Sigmoid colon (tissue), 7 donors: ENCODE measurements around the gene GSTO2. TPM values are rescaled to one million over a fixed set of nuclear protein-coding genes. Genes with fewer than 3 reads are reported as not detected.

Source experiments
- DNase-seq: peaks from one replicate; pipeline ENCODE4 v3.0.0-alpha.2; 2019
- H3K27ac ChIP-seq, 4 donors: fragments of 200-600 bp; sonication (generic); one replicate each; pipeline ENCODE4 v1.5.1; 2016 to 2019; ENCODE audit warnings: mild to moderate bottlenecking in 1 of 4
- H3K27me3 ChIP-seq, 3 donors: fragments of 200-600 bp; sonication (generic); one replicate each; pipeline ENCODE4 v1.5.1; 2019; ENCODE audit warnings: mild to moderate bottlenecking in 1 of 3
- H3K36me3 ChIP-seq, 4 donors: fragments of 200-600 bp; sonication (generic); one replicate each; pipeline ENCODE4 v1.5.1; 2016 to 2019
- H3K4me1 ChIP-seq, 4 donors: fragments of 200-600 bp; sonication (generic); one replicate each; pipeline ENCODE4 v1.5.1; 2017 to 2019
- H3K4me3 ChIP-seq, 4 donors: fragments of 200-600 bp; sonication (generic); one replicate each; pipeline ENCODE4 v1.5.1; 2017 to 2019; ENCODE audit warnings: mild to moderate bottlenecking in 2 of 4, moderate library complexity in 1 of 4
- H3K9me3 ChIP-seq, 4 donors: fragments of 200-600 bp in 3 of 4; sonication (generic) in 3 of 4; one replicate each; pipeline versions ENCODE4 v1.5.1 to v1.6.1; 2013 to 2019
- EP300 ChIP-seq, 4 donors: sonication (generic); formaldehyde crosslinking; IDR thresholded peaks; one replicate each; pipeline ENCODE4 v1.6.1; 2017; ENCODE audit warnings: antibody characterized with exemption in 4 of 4
- POLR2A ChIP-seq, 2 donors: fragments of 450-650 bp; IDR thresholded peaks; one replicate each; pipeline ENCODE4 v1.6.1; 2016; ENCODE audit warnings: antibody characterized with exemption in 2 of 2, mild to moderate bottlenecking in 2 of 2, moderate library complexity in 2 of 2
- POLR2AphosphoS5 ChIP-seq, 4 donors: sonication (generic); formaldehyde crosslinking; IDR thresholded peaks; one replicate each; pipeline ENCODE4 v1.6.1; 2017; ENCODE audit warnings: antibody characterized with exemption in 4 of 4
- WGBS, 2 donors: extraction: QIAGEN DNeasy Blood & Tissue Kit; methylation state at CpG; one replicate each; pipeline ENCODE4 v1.1.7; 2013; 5-methylcytosine and 5-hydroxymethylcytosine counted together
- intact Hi-C: fragments of 100-400 bp; cut with DNase I; formaldehyde crosslinking; loops from one replicate; pipeline ENCODE4 v1.15.1; 2023
- polyA plus RNA-seq, 3 donors: library from polyadenylated mRNA; stranded (reverse); fragments of 200-250 nt; gene quantifications; one replicate each; pipeline ENCODE4 v1.2.3, GENCODE V29; 2013
- total RNA-seq, 4 donors: library from RNA; depleted of rRNA; stranded (reverse); fragments of >200 nt; gene quantifications; one replicate each; pipeline ENCODE4 v1.1.0, GENCODE V29; 2016
- TF ChIP-seq, protein P1 (sequence below), 4 experiments: fragments of 450-650 bp in 3 of 4; fragments of 200-600 bp in 1 of 4; IDR thresholded peaks; one replicate each; pipeline ENCODE4 v1.5.1; 2016 to 2019; ENCODE audit warnings: antibody characterized with exemption in 4 of 4, mild to moderate bottlenecking in 3 of 4, moderate library complexity in 2 of 4
- donor health status: healthy with polysubstance abuse.
- donor health status: Bipolar disorder and iron deficiency.
- donor health status: healthy.

GSTO2 gene
- total and polyA plus RNA-seq, 7 donors: 0.68 to 13.2 (median 2.1) TPM

DNA sequence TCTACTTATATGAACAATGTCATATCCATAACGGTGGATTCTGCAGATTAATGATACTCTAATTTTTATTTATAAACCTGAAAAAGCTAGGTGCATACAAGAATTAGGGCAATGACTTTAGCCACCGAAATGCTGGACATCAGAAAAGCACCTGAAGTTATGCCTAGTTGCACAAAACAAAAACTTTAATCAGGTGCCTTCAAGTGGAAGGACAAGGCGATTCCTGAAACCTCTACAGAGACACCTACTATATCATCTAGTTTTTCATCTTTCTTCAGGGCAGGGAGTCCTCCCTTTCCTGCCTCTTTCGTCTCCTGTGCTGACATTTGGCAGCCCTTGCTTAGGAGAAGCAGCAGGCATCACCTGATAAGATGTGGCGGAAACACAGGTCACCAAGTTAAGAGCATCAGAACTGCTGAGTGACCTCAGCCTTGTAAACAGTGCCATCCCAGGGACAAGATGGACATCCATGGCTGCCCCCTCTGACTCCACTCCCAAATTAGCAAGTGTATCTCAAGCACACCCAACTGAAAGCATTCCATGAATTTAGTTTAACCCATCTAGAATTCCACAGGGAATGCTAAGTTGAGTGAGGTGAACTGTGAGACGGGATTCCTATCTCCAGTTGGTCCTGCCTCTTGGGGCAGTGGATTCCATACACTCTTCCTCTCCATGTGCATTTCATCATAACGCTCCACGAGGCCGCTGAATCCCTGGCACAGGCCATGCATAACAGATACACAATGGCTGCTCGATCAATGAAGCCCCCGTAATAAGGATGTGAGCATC lies 63.5 kb downstream of the GSTO2 start:
- H3K4me1 ChIP-seq: peaks cover 0 to 100% (median 96%) of the 10 kb centered on the region in 4 donors
- no peaks in the 10 kb centered on the region for H3K36me3 ChIP-seq

DNA sequence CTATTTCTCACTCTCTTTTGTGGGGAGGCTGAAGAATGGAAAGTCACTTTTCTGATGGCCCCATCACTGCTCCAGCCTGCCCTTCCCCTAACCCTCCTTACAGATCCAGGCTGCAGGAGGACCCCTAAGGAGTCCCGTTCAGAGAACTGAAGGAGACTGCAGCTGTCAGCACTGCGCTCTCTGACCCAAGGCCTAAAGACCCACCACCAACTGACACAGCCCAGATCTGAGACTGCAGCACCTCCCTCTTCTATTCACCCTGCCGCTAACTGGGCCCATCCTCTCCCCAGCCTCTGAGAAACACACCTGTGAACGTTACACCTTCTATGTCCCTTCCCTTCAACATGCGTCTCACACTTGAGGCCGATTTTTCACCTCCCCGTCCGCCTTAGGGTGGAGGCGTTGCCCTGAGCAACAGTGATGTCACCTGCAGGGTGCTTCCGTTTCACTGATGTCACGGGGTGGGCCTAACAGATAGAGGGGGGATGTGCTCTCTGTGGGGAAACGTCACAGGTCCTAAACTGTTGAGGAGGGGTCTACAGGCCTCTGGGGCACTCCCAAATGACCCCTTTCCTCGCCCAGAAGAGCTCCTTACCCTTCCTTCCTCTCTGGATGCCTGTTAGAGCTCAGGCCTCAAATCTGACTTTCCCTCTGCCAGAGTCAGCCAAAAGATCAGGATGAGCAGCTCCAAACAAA lies 64.2 kb downstream of the GSTO2 start:
- Histone ChIP-seq H3K4me1 (peaks cover 0 to 93% (median 89%) of the 10 kb centered on the region in 4 donors), H3K9me3 (no peaks in the 10 kb centered on the region), H3K27ac (peak overlapping the region; percentile 78 to 99 (median 96)), H3K27me3 (no peaks in the 10 kb centered on the region), H3K4me3 (no peak overlapping the region), H3K36me3 (no peaks in the 10 kb centered on the region)
- intact Hi-C loops: loop anchor here (10.0 kb wide), 1 partner anchor 448 kb away; no protein-coding TSS in a partner anchor
- DNase-seq: peak; percentile 73
- 81 to 88% methylated on average over 13 of the region's 13 CpGs for WGBS, 2 donors
- TF ChIP-seq EP300 (IDR thresholded peaks at IDR 0.05): no peak
- TF ChIP-seq POLR2A (IDR thresholded peaks at IDR 0.05): no peak
- TF ChIP-seq, protein P1, sequence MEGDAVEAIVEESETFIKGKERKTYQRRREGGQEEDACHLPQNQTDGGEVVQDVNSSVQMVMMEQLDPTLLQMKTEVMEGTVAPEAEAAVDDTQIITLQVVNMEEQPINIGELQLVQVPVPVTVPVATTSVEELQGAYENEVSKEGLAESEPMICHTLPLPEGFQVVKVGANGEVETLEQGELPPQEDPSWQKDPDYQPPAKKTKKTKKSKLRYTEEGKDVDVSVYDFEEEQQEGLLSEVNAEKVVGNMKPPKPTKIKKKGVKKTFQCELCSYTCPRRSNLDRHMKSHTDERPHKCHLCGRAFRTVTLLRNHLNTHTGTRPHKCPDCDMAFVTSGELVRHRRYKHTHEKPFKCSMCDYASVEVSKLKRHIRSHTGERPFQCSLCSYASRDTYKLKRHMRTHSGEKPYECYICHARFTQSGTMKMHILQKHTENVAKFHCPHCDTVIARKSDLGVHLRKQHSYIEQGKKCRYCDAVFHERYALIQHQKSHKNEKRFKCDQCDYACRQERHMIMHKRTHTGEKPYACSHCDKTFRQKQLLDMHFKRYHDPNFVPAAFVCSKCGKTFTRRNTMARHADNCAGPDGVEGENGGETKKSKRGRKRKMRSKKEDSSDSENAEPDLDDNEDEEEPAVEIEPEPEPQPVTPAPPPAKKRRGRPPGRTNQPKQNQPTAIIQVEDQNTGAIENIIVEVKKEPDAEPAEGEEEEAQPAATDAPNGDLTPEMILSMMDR (IDR thresholded peaks at IDR 0.05): no peak
- TF ChIP-seq POLR2AphosphoS5 (IDR thresholded peaks at IDR 0.05): no peak

More for the DNA sequence above, 63.5 kb downstream of the GSTO2 start:
- 88 to 90% methylated on average over 11 of the region's 11 CpGs for WGBS, 2 donors
- H3K4me3 ChIP-seq: no peak overlapping the region
- no peaks in the 10 kb centered on the region for H3K27me3 ChIP-seq
- H3K9me3 ChIP-seq: no peaks in the 10 kb centered on the region
- peak; percentile 50 for DNase-seq
- peak overlapping the region; percentile 78 to 99 (median 96) for H3K27ac ChIP-seq
- intact Hi-C loops: loop anchor here (10.0 kb wide), 1 partner anchor 448 kb away; no protein-coding TSS in a partner anchor
- TF ChIP-seq, protein P1 (IDR thresholded peaks at IDR 0.05): no peak
- TF ChIP-seq POLR2A (IDR thresholded peaks at IDR 0.05) (no peak), POLR2AphosphoS5 (IDR thresholded peaks at IDR 0.05) (no peak), EP300 (IDR thresholded peaks at IDR 0.05) (no peak)

DNA sequence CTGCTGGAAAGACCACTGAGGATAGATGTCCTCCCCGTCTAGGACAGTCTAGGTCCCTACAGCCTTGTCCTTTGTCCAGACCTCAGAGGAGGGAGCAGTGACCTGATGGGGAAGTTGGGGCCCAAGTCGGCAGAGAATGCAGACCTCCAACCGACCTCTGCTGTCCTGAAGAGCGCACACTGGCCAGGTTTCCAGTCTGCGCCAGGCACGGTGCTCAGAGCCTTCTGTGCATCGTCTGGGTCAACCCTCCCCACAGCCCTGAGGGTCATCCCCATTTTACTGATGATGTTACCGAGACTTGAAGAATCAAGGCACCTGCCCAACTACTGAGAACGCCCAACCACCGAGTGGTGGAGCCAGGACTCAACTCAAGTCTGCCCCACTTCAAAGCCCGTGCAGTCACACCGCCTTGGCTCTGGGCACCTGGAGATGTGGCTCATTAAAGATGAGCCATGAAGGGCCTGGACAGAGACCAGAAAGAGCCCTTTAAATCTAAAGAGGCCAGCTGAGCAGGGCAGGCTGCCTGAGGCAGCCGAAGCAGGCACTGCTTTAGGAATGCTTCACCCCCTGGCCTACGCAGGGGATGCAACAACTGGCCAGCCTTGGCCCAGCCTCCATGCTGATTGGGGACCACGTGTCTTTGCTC lies 64.9 kb downstream of the GSTO2 start:
- peak overlapping the region; percentile 78 to 99 (median 96) for H3K27ac ChIP-seq
- TF ChIP-seq, protein P1 (IDR thresholded peaks at IDR 0.05): no peak
- peak in 1 of 4 donors; percentile 38 for TF ChIP-seq POLR2AphosphoS5 (IDR thresholded peaks at IDR 0.05)
- no peaks in the 10 kb centered on the region for H3K36me3 ChIP-seq
- H3K27me3 ChIP-seq: no peaks in the 10 kb centered on the region
- intact Hi-C loops: loop anchor here (10.0 kb wide), 1 partner anchor 449 kb away; no protein-coding TSS in a partner anchor
- no peak overlapping the region for H3K4me3 ChIP-seq
- peak; percentile 84 for DNase-seq
- no peaks in the 10 kb centered on the region for H3K9me3 ChIP-seq
- WGBS, 2 donors: 86 to 90% methylated on average over 15 of the region's 15 CpGs
- H3K4me1 ChIP-seq: peaks cover 0 to 87% (median 82%) of the 10 kb centered on the region in 4 donors

DNA sequence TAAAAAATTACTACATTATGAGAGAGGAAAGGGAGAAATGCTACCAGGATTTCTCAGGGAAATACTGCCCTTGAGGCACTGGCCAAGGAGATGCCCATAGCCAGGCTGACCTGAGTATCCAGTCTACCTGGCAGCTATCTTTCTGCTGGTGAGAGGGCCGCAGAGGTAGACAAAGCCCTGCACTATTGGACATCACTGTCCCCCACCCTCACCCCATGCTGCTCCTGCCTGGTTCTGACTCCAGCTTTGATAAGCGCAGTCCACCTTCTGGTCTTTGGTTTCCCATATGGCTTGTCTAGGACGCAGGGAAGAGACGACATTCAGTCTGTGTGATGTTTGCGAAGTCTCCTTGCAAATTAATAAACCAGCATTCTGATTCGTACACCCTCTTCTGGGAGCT lies 65.6 kb downstream of the GSTO2 start:
- Histone ChIP-seq H3K27ac (peak overlapping the region; percentile 78 to 99 (median 96)), H3K4me3 (no peak overlapping the region), H3K9me3 (no peaks in the 10 kb centered on the region), H3K36me3 (no peaks in the 10 kb centered on the region), H3K27me3 (no peaks in the 10 kb centered on the region), H3K4me1 (peaks cover 0 to 84% (median 78%) of the 10 kb centered on the region in 4 donors)
- 96 to 97% methylated on average over 6 of the region's 6 CpGs for WGBS, 2 donors
- TF ChIP-seq POLR2AphosphoS5 (IDR thresholded peaks at IDR 0.05) (no peak), POLR2A (IDR thresholded peaks at IDR 0.05) (no peak), EP300 (IDR thresholded peaks at IDR 0.05) (no peak)
- TF ChIP-seq, protein P1 (IDR thresholded peaks at IDR 0.05): no peak
- DNase-seq: peak; percentile 45
- intact Hi-C loops: loop anchor here (10.0 kb wide), 1 partner anchor 450 kb away; no protein-coding TSS in a partner anchor
